ENCODE data around the gene AUTS2. TPM values are rescaled to one million over a fixed set of nuclear protein-coding genes. Genes with fewer than 3 reads are reported as not detected.
"Not testable (repeated sequence)": the region's sequence is repeated elsewhere in the genome, so short reads cannot be mapped to it uniquely, and the experiment has no call there.

AUTS2 gene
- total RNA-seq, 1 experiment from 2014 or later: 256 TPM

GRCh38 chr7:70361821-70362220 lies 763.5 kb downstream of the AUTS2 start:
- H2BK15ac ChIP-seq (ENCODE audit: low read depth, low read length): no peak overlapping the region
- H2BK120ac ChIP-seq (ENCODE audit: low read depth, low read length, poor library complexity, severe bottlenecking): no peak overlapping the region
- H4K5ac ChIP-seq (ENCODE audit: insufficient read length, low read depth, low read length): no peak overlapping the region
- DNase-seq: no peak
- no peaks in the 10 kb centered on the region for H3K4me1 ChIP-seq (ENCODE audit: insufficient read depth, low read length)
- H3K79me1 ChIP-seq (ENCODE audit: insufficient read depth, low read depth, low read length, poor library complexity, severe bottlenecking): no peaks in the 10 kb centered on the region
- TF ChIP-seq CTCF (conservative IDR thresholded peaks at IDR 0.05): no peak
- no peak overlapping the region for H2BK20ac ChIP-seq (ENCODE audit: low read depth, low read length, poor library complexity, severe bottlenecking)
- H3K27me3 ChIP-seq (ENCODE audit: insufficient read depth, low read length): no peaks in the 10 kb centered on the region
- no peak overlapping the region for H3K27ac Mint-ChIP-seq
- no peaks in the 10 kb centered on the region for H4K20me1 ChIP-seq (ENCODE audit: control insufficient read depth, insufficient read depth, insufficient read length)
- no peak overlapping the region for H3K4me2 ChIP-seq (ENCODE audit: insufficient read depth, insufficient read length, low read length)
- H3K27me3 Mint-ChIP-seq (ENCODE audit: low read depth): peaks cover 2% of the 10 kb centered on the region; the same call in 1 of the 2 replicates
- H2AFZ ChIP-seq (ENCODE audit: low read length): no peak overlapping the region
- no peaks in the 10 kb centered on the region for H3K9me3 Mint-ChIP-seq
- H3K14ac ChIP-seq (ENCODE audit: insufficient read depth, low read length): no peak overlapping the region
- H3K23me2 ChIP-seq (ENCODE audit: insufficient read length, low read depth, low read length, poor library complexity, severe bottlenecking): no peaks in the 10 kb centered on the region
- H3T11ph ChIP-seq (ENCODE audit: low read length): no peak overlapping the region
- no peak overlapping the region for H2BK12ac ChIP-seq (ENCODE audit: insufficient read length, low read depth, low read length)
- H3K9ac ChIP-seq (ENCODE audit: extremely low read depth, insufficient read length, low read length): no peak overlapping the region
- no peaks in the 10 kb centered on the region; a peak in 1 of 7 replicates for H3K36me3 Mint-ChIP-seq (ENCODE audit: insufficient read depth in 1 of 3, low read depth in 3 of 3)
- no peak overlapping the region for H2AK5ac ChIP-seq (ENCODE audit: insufficient read length, low read length)
- no peaks in the 10 kb centered on the region for H3K79me2 ChIP-seq (ENCODE audit: insufficient read depth, low read length)
- no peak overlapping the region for H3K27ac ChIP-seq (ENCODE audit: insufficient read length, low read depth, low read length)
- WGBS (ENCODE audit: extremely low coverage, insufficient read length, low lambda C conversion rate): no CpG with 5 or more reads among the region's 1 CpG
- no peak overlapping the region for H3K4ac ChIP-seq (ENCODE audit: low read depth, low read length)
- H3K56ac ChIP-seq (ENCODE audit: insufficient read length, low read depth, low read length): no peak overlapping the region
- H3K4me1 Mint-ChIP-seq: no peaks in the 10 kb centered on the region
- no peak overlapping the region for H4K8ac ChIP-seq (replicated peaks; ENCODE audit: insufficient read length, low read depth, low read length)
- H3K18ac ChIP-seq (ENCODE audit: insufficient read length, low read depth, low read length): no peak overlapping the region
- no peak overlapping the region for H3K4me3 Mint-ChIP-seq
- no peak overlapping the region for H2BK5ac ChIP-seq (ENCODE audit: insufficient read length, low read length)
- H3K23ac ChIP-seq (ENCODE audit: insufficient read length, low read depth, low read length): no peak overlapping the region
- H3K9me3 ChIP-seq (ENCODE audit: control insufficient read depth, low read depth, low read length): no peaks in the 10 kb centered on the region
- no peak overlapping the region for H4K91ac ChIP-seq (ENCODE audit: insufficient read length, low read depth, low read length)

GRCh38 chr7:70364393-70364792 lies 766.1 kb downstream of the AUTS2 start:
- not testable (repeated sequence) for H2AK5ac ChIP-seq (ENCODE audit: insufficient read length, low read length); H3K14ac ChIP-seq (ENCODE audit: insufficient read depth, low read length); H4K8ac ChIP-seq (replicated peaks; ENCODE audit: insufficient read length, low read depth, low read length); H3K18ac ChIP-seq (ENCODE audit: insufficient read length, low read depth, low read length); H3K4me1 Mint-ChIP-seq; H2BK5ac ChIP-seq (ENCODE audit: insufficient read length, low read length); H3K36me3 Mint-ChIP-seq (ENCODE audit: insufficient read depth in 1 of 3, low read depth in 3 of 3); DNase-seq; H3K4ac ChIP-seq (ENCODE audit: low read depth, low read length); H3K27me3 ChIP-seq (ENCODE audit: insufficient read depth, low read length); H3K27me3 Mint-ChIP-seq (ENCODE audit: low read depth); H3K27ac ChIP-seq (ENCODE audit: insufficient read length, low read depth, low read length); H2BK120ac ChIP-seq (ENCODE audit: low read depth, low read length, poor library complexity, severe bottlenecking); H3K9me3 ChIP-seq (ENCODE audit: control insufficient read depth, low read depth, low read length); H3K79me2 ChIP-seq (ENCODE audit: insufficient read depth, low read length); H3K79me1 ChIP-seq (ENCODE audit: insufficient read depth, low read depth, low read length, poor library complexity, severe bottlenecking); H2BK12ac ChIP-seq (ENCODE audit: insufficient read length, low read depth, low read length); H4K5ac ChIP-seq (ENCODE audit: insufficient read length, low read depth, low read length); H3K23me2 ChIP-seq (ENCODE audit: insufficient read length, low read depth, low read length, poor library complexity, severe bottlenecking); H3K9ac ChIP-seq (ENCODE audit: extremely low read depth, insufficient read length, low read length); H2BK15ac ChIP-seq (ENCODE audit: low read depth, low read length); H3K9me3 Mint-ChIP-seq; H2BK20ac ChIP-seq (ENCODE audit: low read depth, low read length, poor library complexity, severe bottlenecking); H3K23ac ChIP-seq (ENCODE audit: insufficient read length, low read depth, low read length); H3K4me3 Mint-ChIP-seq; H3K4me2 ChIP-seq (ENCODE audit: insufficient read depth, insufficient read length, low read length); H2AFZ ChIP-seq (ENCODE audit: low read length); H3K56ac ChIP-seq (ENCODE audit: insufficient read length, low read depth, low read length); H3T11ph ChIP-seq (ENCODE audit: low read length); H3K27ac Mint-ChIP-seq; H3K4me1 ChIP-seq (ENCODE audit: insufficient read depth, low read length); H4K91ac ChIP-seq (ENCODE audit: insufficient read length, low read depth, low read length); H4K20me1 ChIP-seq (ENCODE audit: control insufficient read depth, insufficient read depth, insufficient read length)
- WGBS (ENCODE audit: extremely low coverage, insufficient read length, low lambda C conversion rate): no CpG with 5 or more reads among the region's 3 CpGs

All from H9 (cell line).